Prostate gland (tissue), 2 donors: ENCODE results near the gene DHDH. TPM values are rescaled to one million over a fixed set of nuclear protein-coding genes. Genes with fewer than 3 reads are reported as not detected.

Experiments used
- DNase-seq: peaks from one replicate; pipeline ENCODE4 v3.0.0-alpha.2; 2019; ENCODE audit warnings: low spot score
- H3K27ac ChIP-seq, 2 donors: fragments of 200-600 bp; sonication (generic); 2 replicates each; pipeline ENCODE4 v1.5.1; 2017 to 2019
- H3K27me3 ChIP-seq: fragments of 200-600 bp; sonication (generic); replicated peaks from 2 replicates; pipeline ENCODE4 v1.5.1; 2019; ENCODE audit not compliant: insufficient read depth
- H3K36me3 ChIP-seq, 2 donors: fragments of 200-600 bp; sonication (generic); 1 replicate in 1 of 2; 2 replicates in 1 of 2; pipeline versions ENCODE4 v1.5.1 to v1.8.1; 2017 to 2019
- H3K4me1 ChIP-seq: fragments of 200-600 bp; sonication (generic); replicated peaks from 2 replicates; pipeline ENCODE4 v1.5.1; 2019
- H3K4me3 ChIP-seq, 2 donors: fragments of 200-600 bp; sonication (generic); 2 replicates each; pipeline ENCODE4 v1.5.1; 2017 to 2019
- H3K9me3 ChIP-seq: fragments of 200-600 bp; sonication (generic); 2 replicates; pipeline ENCODE4 v1.5.1; 2017
- POLR2A ChIP-seq: fragments of 450-650 bp; IDR thresholded peaks from one replicate; pipeline ENCODE4 v1.6.1; 2016; ENCODE audit warnings: antibody characterized with exemption, mild to moderate bottlenecking
- POLR2AphosphoS5 ChIP-seq: sonication (generic); formaldehyde crosslinking; IDR thresholded peaks from one replicate; pipeline ENCODE4 v1.6.1; 2017; ENCODE audit warnings: antibody characterized with exemption
- WGBS: methylation state at CpG from one replicate; pipeline ENCODE4 v1.1.5; 2018; 5-methylcytosine and 5-hydroxymethylcytosine counted together
- intact Hi-C: fragments of 100-400 bp; cut with DNase I; formaldehyde crosslinking; loops from one replicate; pipeline ENCODE4 v1.14.2; 2022
- total RNA-seq, 2 donors: library from RNA; depleted of rRNA; stranded (reverse); fragments of >200 nt; gene quantifications; one replicate each; pipeline ENCODE4 v1.1.0, GENCODE V29; 2016
- TF ChIP-seq, protein P1 (sequence below), 4 experiments: fragments of 200-600 bp in 2 of 4; fragments of 450-650 bp in 2 of 4; sonication (generic) in 2 of 4; IDR thresholded peaks; 1 replicate in 3 of 4; 2 replicates in 1 of 4; pipeline ENCODE4 v1.5.1; 2016 to 2019; ENCODE audit warnings: antibody characterized with exemption in 4 of 4, mild to moderate bottlenecking in 2 of 4, moderate library complexity in 2 of 4

DHDH gene
- total RNA-seq, 2 donors from 2014 or later = 4.6 to 12.6 TPM

GRCh38 chr19:48982280-48982679 is 48.8 kb downstream of the DHDH start:
- DNase-seq = no peak
- Histone ChIP-seq H3K27me3 (no peaks in the 10 kb centered on the region), H3K4me3 (no peak overlapping the region), H3K4me1 (no peaks in the 10 kb centered on the region), H3K27ac (no peak overlapping the region), H3K36me3 (peaks cover 0 to 4% of the 10 kb centered on the region in 2 donors), H3K9me3 (no peaks in the 10 kb centered on the region)
- 89% methylated on average over 9 of the region's 9 CpGs for WGBS
- intact Hi-C loops = no loop called here
- no peak for TF ChIP-seq POLR2A

DNA sequence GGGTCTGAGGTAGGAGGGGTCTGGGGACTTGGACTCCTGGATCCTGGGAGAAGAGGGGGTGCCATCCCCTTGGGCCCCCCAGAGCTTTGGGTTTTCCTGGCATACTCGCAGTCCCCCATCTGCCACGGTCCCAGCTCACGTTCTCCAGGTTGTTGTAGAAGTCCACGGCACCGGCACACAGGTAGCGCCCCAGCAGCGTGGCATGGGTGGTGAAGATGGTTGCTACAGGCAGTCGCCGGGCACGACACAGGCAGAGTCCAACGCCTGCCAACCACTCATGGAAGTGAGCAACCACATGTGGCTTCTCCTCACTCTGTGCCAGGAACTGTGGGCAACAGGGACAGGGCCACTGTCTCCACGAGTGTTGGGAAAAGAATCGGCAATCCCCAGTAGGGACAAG is 52.2 kb downstream of the DHDH start:
- H3K36me3 ChIP-seq = peaks cover 0 to 4% of the 10 kb centered on the region in 2 donors
- WGBS = 96% methylated on average over 13 of the region's 13 CpGs
- H3K9me3 ChIP-seq = no peaks in the 10 kb centered on the region
- H3K27me3 ChIP-seq = no peaks in the 10 kb centered on the region
- DNase-seq = no peak
- H3K27ac ChIP-seq = no peak overlapping the region
- peaks cover 2% of the 10 kb centered on the region for H3K4me1 ChIP-seq
- no peak for TF ChIP-seq POLR2A
- no peak for TF ChIP-seq POLR2AphosphoS5
- TF ChIP-seq, protein P1, sequence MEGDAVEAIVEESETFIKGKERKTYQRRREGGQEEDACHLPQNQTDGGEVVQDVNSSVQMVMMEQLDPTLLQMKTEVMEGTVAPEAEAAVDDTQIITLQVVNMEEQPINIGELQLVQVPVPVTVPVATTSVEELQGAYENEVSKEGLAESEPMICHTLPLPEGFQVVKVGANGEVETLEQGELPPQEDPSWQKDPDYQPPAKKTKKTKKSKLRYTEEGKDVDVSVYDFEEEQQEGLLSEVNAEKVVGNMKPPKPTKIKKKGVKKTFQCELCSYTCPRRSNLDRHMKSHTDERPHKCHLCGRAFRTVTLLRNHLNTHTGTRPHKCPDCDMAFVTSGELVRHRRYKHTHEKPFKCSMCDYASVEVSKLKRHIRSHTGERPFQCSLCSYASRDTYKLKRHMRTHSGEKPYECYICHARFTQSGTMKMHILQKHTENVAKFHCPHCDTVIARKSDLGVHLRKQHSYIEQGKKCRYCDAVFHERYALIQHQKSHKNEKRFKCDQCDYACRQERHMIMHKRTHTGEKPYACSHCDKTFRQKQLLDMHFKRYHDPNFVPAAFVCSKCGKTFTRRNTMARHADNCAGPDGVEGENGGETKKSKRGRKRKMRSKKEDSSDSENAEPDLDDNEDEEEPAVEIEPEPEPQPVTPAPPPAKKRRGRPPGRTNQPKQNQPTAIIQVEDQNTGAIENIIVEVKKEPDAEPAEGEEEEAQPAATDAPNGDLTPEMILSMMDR (IDR thresholded peaks at IDR 0.05) = no peak
- intact Hi-C loops = no loop called here
- H3K4me3 ChIP-seq = no peak overlapping the region

DNA sequence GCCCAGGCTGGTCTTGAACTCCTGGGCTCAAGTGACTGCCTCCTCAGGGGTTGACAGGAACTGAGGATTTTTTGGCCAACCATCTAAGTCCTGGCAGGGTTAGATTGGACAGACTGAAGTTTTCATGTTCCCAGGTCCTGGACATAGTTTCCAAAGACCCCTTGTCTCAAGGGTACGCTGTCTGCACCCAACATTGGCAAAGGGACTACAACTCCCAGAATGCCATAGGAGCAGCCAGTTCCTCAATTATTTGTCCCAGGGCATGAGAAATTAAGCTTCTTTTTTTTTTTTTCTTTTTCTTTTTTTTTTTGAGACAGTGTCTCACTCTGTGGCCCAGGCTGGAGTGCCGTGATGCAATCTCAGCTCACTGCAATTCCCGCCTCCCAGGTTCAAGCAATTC is 52.7 kb downstream of the DHDH start:
- Histone ChIP-seq H3K4me3 (no peak overlapping the region), H3K36me3 (peaks cover 0 to 4% of the 10 kb centered on the region in 2 donors), H3K9me3 (no peaks in the 10 kb centered on the region), H3K27ac (no peak overlapping the region), H3K4me1 (peaks cover 7% of the 10 kb centered on the region), H3K27me3 (no peaks in the 10 kb centered on the region)
- intact Hi-C loops = no loop called here
- DNase-seq = no peak
- 90% methylated on average over 3 of the region's 3 CpGs for WGBS
- TF ChIP-seq POLR2A = no peak
- TF ChIP-seq, protein P1 (IDR thresholded peaks at IDR 0.05) = no peak

GRCh38 chr19:48987323-48987722 is 53.8 kb downstream of the DHDH start:
- H3K36me3 ChIP-seq = peaks cover 0 to 4% of the 10 kb centered on the region in 2 donors
- intact Hi-C loops = no loop called here

DNA sequence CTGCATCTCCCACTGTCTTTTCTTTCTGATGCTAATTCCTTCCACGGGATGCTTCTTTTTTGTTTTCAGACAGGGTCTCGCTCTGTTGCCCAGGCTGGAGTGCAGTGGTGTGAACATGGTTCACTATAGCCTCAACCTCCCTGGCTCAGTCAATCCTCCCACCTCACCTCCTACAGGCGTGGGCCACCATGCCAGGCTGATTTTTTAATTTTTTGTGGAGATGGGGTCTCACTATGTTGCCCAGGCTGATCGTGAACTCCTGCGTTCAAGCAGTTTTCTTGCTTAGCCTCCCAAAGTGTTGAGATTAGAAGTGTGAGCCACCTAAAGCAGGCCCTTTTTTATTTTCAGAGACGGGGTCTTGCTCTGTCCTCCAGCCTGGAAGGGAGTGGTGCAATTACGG is 54.8 kb downstream of the DHDH start:
- no peaks in the 10 kb centered on the region for H3K9me3 ChIP-seq
- no peaks in the 10 kb centered on the region for H3K36me3 ChIP-seq
- H3K27me3 ChIP-seq = no peaks in the 10 kb centered on the region
- H3K4me1 ChIP-seq = peaks cover 13% of the 10 kb centered on the region
- H3K4me3 ChIP-seq = no peak overlapping the region
- no peak for TF ChIP-seq POLR2A
- no peak for TF ChIP-seq POLR2AphosphoS5
- TF ChIP-seq, protein P1 (IDR thresholded peaks at IDR 0.05) = no peak
- WGBS = 93% methylated on average over 7 of the region's 7 CpGs
- H3K27ac ChIP-seq = no peak overlapping the region
- DNase-seq = no peak
- intact Hi-C loops = no loop called here

More at GRCh38 chr19:48987323-48987722, 53.8 kb downstream of the DHDH start:
- WGBS = 86% methylated on average over 7 of the region's 7 CpGs
- no peak overlapping the region for H3K27ac ChIP-seq
- no peak for TF ChIP-seq POLR2A
- TF ChIP-seq, protein P1 (IDR thresholded peaks at IDR 0.05) = no peak
- no peak for TF ChIP-seq POLR2AphosphoS5
- peaks cover 13% of the 10 kb centered on the region for H3K4me1 ChIP-seq
- no peaks in the 10 kb centered on the region for H3K27me3 ChIP-seq
- no peak overlapping the region for H3K4me3 ChIP-seq
- no peaks in the 10 kb centered on the region for H3K9me3 ChIP-seq
- no peak for DNase-seq
